ENCODE measurements around the gene CACNG3. TPM values are rescaled to one million over a fixed set of nuclear protein-coding genes. Genes with fewer than 3 reads are reported as not detected.

CACNG3 gene
- total RNA-seq, 1 donor from 2014 or later: not detected

- H3K9me3 ChIP-seq: no peaks in the 10 kb centered on the region
- no peaks in the 10 kb centered on the region for H3K36me3 ChIP-seq
- no peak overlapping the region for H3K27ac ChIP-seq
- H3K4me1 ChIP-seq: no peaks in the 10 kb centered on the region
- no peaks in the 10 kb centered on the region for H3K27me3 ChIP-seq
- intact Hi-C loops (cut with DNase I): no loop called here
- TF ChIP-seq CTCF (IDR thresholded peaks at IDR 0.05): no peak
- DNase-seq (ENCODE audit: low spot score in 2 of 2): no peak
- no peak overlapping the region for H3K4me3 ChIP-seq
Observed at GRCh38 chr16:24302636-24303035, 46.5 kb downstream of the CACNG3 start.

DNA sequence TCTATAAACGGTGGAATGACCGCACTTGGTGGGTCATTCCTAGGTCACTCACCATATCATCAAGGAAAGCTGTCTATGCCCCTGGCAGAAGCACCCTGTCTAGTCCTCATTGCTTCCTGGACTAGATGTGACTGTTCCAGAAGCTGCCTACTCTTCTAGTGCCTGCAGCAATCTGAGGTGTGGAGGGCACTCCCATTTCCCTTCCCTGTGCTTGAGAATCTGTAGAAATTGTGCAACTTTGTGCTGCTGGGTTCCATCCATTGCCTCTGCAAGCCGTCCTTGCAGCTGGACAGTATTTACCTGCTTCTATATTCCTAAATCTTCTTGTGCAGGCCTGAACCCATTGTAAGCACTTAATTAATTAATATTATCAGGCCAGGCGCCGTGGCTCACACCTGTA is 52.1 kb downstream of the CACNG3 start:
- intact Hi-C loops (cut with DNase I): no loop called here
- Histone ChIP-seq H3K27ac (no peak overlapping the region), H3K36me3 (no peaks in the 10 kb centered on the region), H3K27me3 (no peaks in the 10 kb centered on the region), H3K4me3 (no peak overlapping the region), H3K9me3 (no peaks in the 10 kb centered on the region), H3K4me1 (no peaks in the 10 kb centered on the region)
- TF ChIP-seq CTCF (IDR thresholded peaks at IDR 0.05): no peak
- DNase-seq (ENCODE audit: low spot score in 2 of 2): no peak

GRCh38 chr16:24309258-24310142 is 53.4 kb downstream of the CACNG3 start:
- intact Hi-C loops (cut with DNase I): no loop called here
- Histone ChIP-seq H3K4me3 (no peak overlapping the region), H3K9me3 (no peaks in the 10 kb centered on the region), H3K27me3 (no peaks in the 10 kb centered on the region), H3K36me3 (no peaks in the 10 kb centered on the region), H3K4me1 (no peaks in the 10 kb centered on the region), H3K27ac (no peak overlapping the region)
- no peak for TF ChIP-seq CTCF (IDR thresholded peaks at IDR 0.05)
- DNase-seq (ENCODE audit: low spot score in 2 of 2): no peak

- no peaks in the 10 kb centered on the region for H3K36me3 ChIP-seq
- intact Hi-C loops (cut with DNase I): no loop called here
- no peaks in the 10 kb centered on the region for H3K4me1 ChIP-seq
- no peak overlapping the region for H3K27ac ChIP-seq
- no peak for DNase-seq (ENCODE audit: low spot score in 2 of 2)
- H3K4me3 ChIP-seq: no peak overlapping the region
- no peaks in the 10 kb centered on the region for H3K27me3 ChIP-seq
- no peak for TF ChIP-seq CTCF (IDR thresholded peaks at IDR 0.05)
- no peaks in the 10 kb centered on the region for H3K9me3 ChIP-seq
Observed at GRCh38 chr16:24315343-24315742, 59.2 kb downstream of the CACNG3 start.

GRCh38 chr16:24318680-24319079 is 62.5 kb downstream of the CACNG3 start:
- no peak overlapping the region for H3K27ac ChIP-seq
- intact Hi-C loops (cut with DNase I): no loop called here
- DNase-seq (ENCODE audit: low spot score in 2 of 2): no peak
- H3K27me3 ChIP-seq: no peaks in the 10 kb centered on the region
- no peak for TF ChIP-seq CTCF (IDR thresholded peaks at IDR 0.05)
- H3K4me1 ChIP-seq: no peaks in the 10 kb centered on the region
- no peaks in the 10 kb centered on the region for H3K36me3 ChIP-seq
- H3K4me3 ChIP-seq: no peak overlapping the region
- no peaks in the 10 kb centered on the region for H3K9me3 ChIP-seq

All from ascending aorta (tissue), 2 donors.